ENCODE measurements around the gene ODAPH.

GRCh38 chr4:75527482-75527881 lies 28.4 kb upstream of the ODAPH start:
- TF ChIP-seq, protein P1, sequence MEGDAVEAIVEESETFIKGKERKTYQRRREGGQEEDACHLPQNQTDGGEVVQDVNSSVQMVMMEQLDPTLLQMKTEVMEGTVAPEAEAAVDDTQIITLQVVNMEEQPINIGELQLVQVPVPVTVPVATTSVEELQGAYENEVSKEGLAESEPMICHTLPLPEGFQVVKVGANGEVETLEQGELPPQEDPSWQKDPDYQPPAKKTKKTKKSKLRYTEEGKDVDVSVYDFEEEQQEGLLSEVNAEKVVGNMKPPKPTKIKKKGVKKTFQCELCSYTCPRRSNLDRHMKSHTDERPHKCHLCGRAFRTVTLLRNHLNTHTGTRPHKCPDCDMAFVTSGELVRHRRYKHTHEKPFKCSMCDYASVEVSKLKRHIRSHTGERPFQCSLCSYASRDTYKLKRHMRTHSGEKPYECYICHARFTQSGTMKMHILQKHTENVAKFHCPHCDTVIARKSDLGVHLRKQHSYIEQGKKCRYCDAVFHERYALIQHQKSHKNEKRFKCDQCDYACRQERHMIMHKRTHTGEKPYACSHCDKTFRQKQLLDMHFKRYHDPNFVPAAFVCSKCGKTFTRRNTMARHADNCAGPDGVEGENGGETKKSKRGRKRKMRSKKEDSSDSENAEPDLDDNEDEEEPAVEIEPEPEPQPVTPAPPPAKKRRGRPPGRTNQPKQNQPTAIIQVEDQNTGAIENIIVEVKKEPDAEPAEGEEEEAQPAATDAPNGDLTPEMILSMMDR (IDR thresholded peaks at IDR 0.05) = no peak
- TF ChIP-seq POLR2A (IDR thresholded peaks at IDR 0.05) = no peak
